NB4 (cell line): ENCODE results near the gene TGFB1.
A peak's percentile ranks its signal among the peaks of the same experiment; 100 is the strongest.

Experiments
- DNase-seq: peaks from one replicate; pipeline ENCODE4 v3.0.0; 2010; ENCODE audit warnings: low read depth
- H3K4me3 ChIP-seq: one replicate; pipeline ENCODE4 v1.5.1; 2011; ENCODE audit warnings: mild to moderate bottlenecking, low read depth, low read length, moderate library complexity
- CTCF ChIP-seq: IDR thresholded peaks from one replicate; pipeline ENCODE4 v1.5.1; 2012; ENCODE audit warnings: low read depth, low read length
- MAX ChIP-seq: IDR thresholded peaks from 2 replicates; pipeline ENCODE4 v1.6.1; 2011; ENCODE audit warnings: low read depth, low read length
- MYC ChIP-seq: IDR thresholded peaks from 2 replicates; pipeline ENCODE4 v1.6.1; 2011; ENCODE audit warnings: low read depth, low read length
- POLR2A ChIP-seq: IDR thresholded peaks from 2 replicates; pipeline ENCODE4 v1.6.1; 2011; ENCODE audit warnings: mild to moderate bottlenecking; ENCODE audit not compliant: insufficient read length; ENCODE audit errors: extremely low read depth

TGFB1 gene

GRCh38 chr19:41367848-41368301 lies 14.2 kb upstream of the TGFB1 start:
- DNase-seq: peak; percentile 83
- TF ChIP-seq MAX: no peak
- no peak for TF ChIP-seq CTCF
- no peak for TF ChIP-seq POLR2A
- TF ChIP-seq MYC: no peak
- H3K4me3 ChIP-seq: no peak overlapping the region

GRCh38 chr19:41366089-41366488 lies 12.4 kb upstream of the TGFB1 start:
- DNase-seq: no peak
- H3K4me3 ChIP-seq: no peak overlapping the region
- TF ChIP-seq POLR2A (no peak), CTCF (peak; percentile 19)

- peak overlapping the region; percentile 86 for H3K4me3 ChIP-seq
- peak; percentile 63 for DNase-seq
- TF ChIP-seq MYC (no peak), POLR2A (no peak), CTCF (no peak), MAX (no peak)
These were observed 11.0 kb upstream of the TGFB1 start for GRCh38 chr19:41364524-41365391.

GRCh38 chr19:41363753-41364523 lies 10.2 kb upstream of the TGFB1 start, which contains the start of gene B9D2:
TSS of gene B9D2 (minus strand) at chr19:41364149. CDS start at chr19:41363519, 630 bp downstream.
- peak within 1 kb of the TSS; percentile 86 for H3K4me3 ChIP-seq
- TF ChIP-seq MAX: peak; percentile 72
- peak; percentile 21; the same call in 1 of the 2 replicates for TF ChIP-seq MYC
- peak; percentile 63 for TF ChIP-seq POLR2A
- no peak for TF ChIP-seq CTCF
- peak; percentile 94 for DNase-seq

- peak overlapping the region; percentile 86 for H3K4me3 ChIP-seq
- no peak for DNase-seq
- no peak for TF ChIP-seq CTCF
- TF ChIP-seq POLR2A: no peak
- TF ChIP-seq MAX: no peak
- no peak for TF ChIP-seq MYC
These were observed 9.6 kb upstream of the TGFB1 start for GRCh38 chr19:41363371-41363752.
